Right renal cortex interstitium (tissue), 3 donors: ENCODE results near the gene PRKAR1A. TPM values are rescaled to one million over a fixed set of nuclear protein-coding genes. Genes with fewer than 3 reads are reported as not detected.
A peak's percentile ranks its signal among the peaks of the same experiment; 100 is the strongest.
"Not testable (repeated sequence)": the region's sequence is repeated elsewhere in the genome, so short reads cannot be mapped to it uniquely, and the experiment has no call there.

Source experiments
- DNase-seq, 3 donors: peaks; one replicate each; pipeline ENCODE4 v3.0.0-alpha.2; 2013; ENCODE audit warnings: low read depth in 3 of 3, low spot score in 2 of 3
- polyA plus RNA-seq, 3 donors: library from polyadenylated mRNA; unstranded; fragments of 120-200 nt; gene quantifications; one replicate each; pipeline ENCODE4 v1.2.1, GENCODE V29; 2013; ENCODE audit not compliant: insufficient read length in 3 of 3

Gene PRKAR1A
- polyA plus RNA-seq = 100 to 1,000 TPM; 390 to 426 (median 403) TPM

- DNase-seq = peak in 2 of 3 donors; percentile 96
These were observed at the start of gene PRKAR1A for GRCh38 chr17:68512247-68512959. Gene PRKAR1A, plus strand, starts transcription at chr17:68512430. Its CDS starts 2,970 bp downstream, at chr17:68515400.

- no peak for DNase-seq
These were observed 48.8 kb upstream of the PRKAR1A start for GRCh38 chr17:68463211-68464019.

GRCh38 chr17:68468334-68468733 is 43.9 kb upstream of the PRKAR1A start:
- DNase-seq = no peak

- DNase-seq = no peak
These were observed 43.4 kb upstream of the PRKAR1A start for GRCh38 chr17:68468788-68469187.

- DNase-seq = no peak
These were observed 41.3 kb upstream of the PRKAR1A start for GRCh38 chr17:68470961-68471360.

GRCh38 chr17:68480885-68481284 is 31.3 kb upstream of the PRKAR1A start:
- DNase-seq = no peak

GRCh38 chr17:68482576-68483041 is 29.6 kb upstream of the PRKAR1A start:
- DNase-seq = no peak

- DNase-seq = no peak
These were observed 27.8 kb upstream of the PRKAR1A start for GRCh38 chr17:68484458-68484857.

- no peak for DNase-seq
These were observed 22.3 kb upstream of the PRKAR1A start for GRCh38 chr17:68489919-68490318.

GRCh38 chr17:68491381-68492231 is 20.6 kb upstream of the PRKAR1A start:
- no peak for DNase-seq

- not testable (repeated sequence) for DNase-seq
These were observed 19.7 kb upstream of the PRKAR1A start for GRCh38 chr17:68492394-68493054.

GRCh38 chr17:68495081-68495480 is 17.1 kb upstream of the PRKAR1A start:
- no peak for DNase-seq

- DNase-seq = no peak
These were observed 14.3 kb upstream of the PRKAR1A start for GRCh38 chr17:68497885-68498319.

- DNase-seq = no peak
These were observed 13.5 kb upstream of the PRKAR1A start for GRCh38 chr17:68498479-68499326.

- no peak for DNase-seq
These were observed 12.6 kb upstream of the PRKAR1A start for GRCh38 chr17:68499587-68499986.

- no peak for DNase-seq
These were observed 11.2 kb upstream of the PRKAR1A start for GRCh38 chr17:68501074-68501473.

GRCh38 chr17:68505951-68506350 is 6.3 kb upstream of the PRKAR1A start:
- DNase-seq = no peak

- DNase-seq = no peak
These were observed 4.7 kb upstream of the PRKAR1A start for GRCh38 chr17:68507576-68507975.
